ENCODE data around the gene PAM.
"Not testable (repeated sequence)": the region's sequence is repeated elsewhere in the genome, so short reads cannot be mapped to it uniquely, and the experiment has no call there.

The PAM gene

DNA sequence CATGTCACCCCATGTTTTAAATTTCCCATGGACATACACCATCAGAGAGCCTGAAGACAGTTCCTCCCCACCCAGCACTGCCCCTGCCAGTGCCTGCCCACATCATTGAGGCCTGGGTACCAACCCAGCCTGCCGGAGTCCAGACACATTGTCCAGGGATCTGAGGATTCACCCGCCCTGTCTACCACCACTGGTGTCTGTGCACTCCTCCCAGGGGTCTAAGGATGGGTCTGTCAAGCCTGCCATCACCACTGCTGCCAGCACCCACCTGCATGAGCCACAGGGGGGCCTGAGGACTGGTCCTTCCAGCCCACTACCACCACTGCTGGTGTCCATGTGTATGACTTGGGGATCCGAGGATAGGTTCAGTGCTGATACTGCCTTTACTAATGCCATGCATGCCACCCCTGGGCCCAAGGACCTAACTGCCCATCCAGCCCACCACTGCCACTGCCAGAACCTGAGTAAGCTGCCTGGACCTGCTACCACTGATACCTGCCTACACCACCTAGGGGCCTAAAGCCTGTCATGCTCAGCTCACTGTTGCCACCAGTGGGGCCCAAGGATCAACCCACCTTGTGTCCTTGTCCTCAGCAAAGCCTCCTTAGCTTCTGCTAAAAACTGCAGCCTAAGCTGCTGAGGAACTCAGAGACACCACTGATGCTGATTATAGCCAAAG is 227.0 kb downstream of the PAM start:
- DNase-seq (ENCODE audit: low read depth in 1 of 2, low spot score in 1 of 2): no peak

DNA sequence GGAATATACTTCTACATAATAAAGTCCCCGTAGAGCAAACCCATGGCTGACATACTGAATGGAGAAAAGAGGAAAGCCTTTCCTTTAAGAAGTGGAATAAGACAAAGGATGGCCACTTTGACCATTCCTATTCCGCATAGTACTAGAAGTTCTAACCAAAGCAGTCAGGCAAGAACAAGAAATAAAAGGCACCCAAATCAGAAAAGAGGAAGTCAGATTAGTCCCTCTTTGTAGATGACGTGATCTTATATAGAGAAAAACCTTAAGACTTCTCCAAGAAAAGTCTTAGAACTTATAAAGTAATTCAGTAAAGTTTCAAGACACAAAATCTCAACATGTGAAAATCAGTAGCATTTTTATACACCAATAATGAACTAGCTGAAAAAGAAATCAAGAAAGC is 231.0 kb downstream of the PAM start:
- DNase-seq (ENCODE audit: low read depth in 1 of 2, low spot score in 1 of 2): no peak

DNA sequence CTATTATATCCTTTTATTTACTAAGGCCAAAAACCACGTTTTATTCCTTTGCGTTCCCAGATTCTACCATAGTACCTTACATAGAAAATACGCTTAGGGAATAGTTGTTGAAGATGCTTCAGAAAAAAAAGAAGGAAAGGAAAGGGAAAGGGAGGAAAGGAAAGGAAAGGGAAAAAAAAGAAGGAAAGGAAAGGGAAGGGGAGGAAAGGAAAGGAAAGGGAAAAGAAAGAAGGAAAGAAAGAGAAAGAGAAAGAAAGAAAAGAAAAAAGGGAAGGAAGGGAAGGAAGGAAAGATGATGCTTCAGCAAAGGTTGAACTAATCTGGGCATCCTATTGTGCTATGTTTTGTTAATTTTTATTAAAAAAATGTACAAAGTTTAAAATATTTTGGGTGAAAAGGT is 233.4 kb downstream of the PAM start:
- DNase-seq (ENCODE audit: low read depth in 1 of 2, low spot score in 1 of 2): no peak

DNA sequence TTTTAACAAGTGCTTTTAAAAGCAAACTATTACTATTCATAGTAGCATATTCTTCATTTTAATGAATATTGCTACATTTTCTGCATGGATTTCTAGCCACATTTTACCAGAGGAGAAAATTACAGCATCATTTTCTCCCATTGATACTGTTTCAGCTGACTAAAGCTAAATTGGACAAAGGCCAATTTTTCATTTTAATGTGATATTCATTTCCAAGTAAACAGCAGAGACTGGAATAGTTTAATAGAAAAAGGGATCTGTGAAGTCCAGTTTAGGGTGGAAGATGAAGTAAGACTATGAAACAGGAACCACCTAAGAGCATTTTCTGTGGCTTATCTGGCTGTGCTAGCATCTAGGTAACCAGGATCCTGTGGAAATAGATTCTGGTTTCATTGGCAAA is 236.7 kb downstream of the PAM start:
- no peak for DNase-seq (ENCODE audit: low read depth in 1 of 2, low spot score in 1 of 2)

DNA sequence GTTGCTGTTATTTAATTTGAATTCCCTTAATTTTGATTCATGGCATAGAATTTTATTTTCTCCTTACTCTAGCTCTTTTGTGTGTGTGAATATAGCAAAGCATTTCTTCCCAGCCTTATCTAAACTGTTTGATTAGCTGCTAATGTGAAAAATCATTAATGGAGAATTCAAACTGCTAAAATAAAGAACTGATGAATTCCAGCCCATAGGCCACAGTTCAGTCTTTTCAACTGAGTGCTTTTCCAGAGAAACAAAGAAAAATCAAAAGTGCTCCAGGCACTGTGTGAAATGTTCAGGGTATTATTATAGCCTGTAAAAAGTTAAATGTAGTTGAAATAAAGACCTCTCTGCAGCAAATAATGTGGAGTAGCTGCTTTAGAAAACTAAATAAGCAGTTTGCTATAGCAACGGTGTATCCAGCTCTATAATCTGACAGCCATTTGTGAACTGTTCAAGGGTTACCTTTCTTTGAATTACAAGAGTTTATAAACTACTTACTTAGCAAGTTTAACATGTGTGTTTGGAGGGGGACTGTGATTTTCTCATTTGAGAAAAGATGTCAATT is 241.0 kb downstream of the PAM start:
- no peak for DNase-seq (ENCODE audit: low read depth in 1 of 2, low spot score in 1 of 2)

DNA sequence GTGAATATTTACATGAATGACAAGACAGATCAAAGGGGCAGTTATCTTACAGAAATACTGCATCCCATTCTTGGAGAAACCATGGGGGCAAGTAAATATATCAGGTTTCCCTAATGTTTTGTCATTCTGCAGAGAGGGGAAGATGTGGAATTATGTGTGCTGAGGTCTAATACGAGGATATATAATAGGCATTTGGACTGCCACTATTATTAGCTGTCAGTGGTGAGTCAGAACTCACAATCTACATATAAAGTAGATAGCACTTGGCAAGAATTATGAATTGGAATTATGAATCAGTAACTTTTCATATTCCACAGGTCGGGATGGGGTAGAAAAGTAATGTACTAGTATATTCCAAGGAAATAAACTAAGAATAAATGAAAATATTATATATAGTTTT is 243.1 kb downstream of the PAM start:
- DNase-seq (ENCODE audit: low read depth in 1 of 2, low spot score in 1 of 2): no peak

DNA sequence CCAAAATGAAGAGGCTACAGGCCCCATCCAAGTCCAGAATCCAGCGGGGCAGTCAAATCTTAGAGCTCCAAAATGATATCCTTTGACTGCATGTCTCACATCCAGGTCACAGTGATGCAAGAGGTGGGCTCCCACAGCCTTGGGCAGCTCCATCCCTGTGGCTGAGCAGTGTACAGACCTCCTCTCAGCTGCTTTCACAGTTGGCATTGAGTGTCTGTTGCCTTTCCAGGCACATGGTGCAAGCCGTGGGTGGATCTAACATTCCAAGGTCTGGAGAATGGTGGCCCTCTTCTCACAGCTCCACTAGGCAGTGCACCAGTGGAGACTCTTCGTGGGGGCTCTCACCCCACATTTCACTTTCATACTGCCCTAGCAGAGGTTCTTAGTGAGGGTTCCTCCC is 244.1 kb downstream of the PAM start:
- DNase-seq (ENCODE audit: low read depth in 1 of 2, low spot score in 1 of 2): no peak

DNA sequence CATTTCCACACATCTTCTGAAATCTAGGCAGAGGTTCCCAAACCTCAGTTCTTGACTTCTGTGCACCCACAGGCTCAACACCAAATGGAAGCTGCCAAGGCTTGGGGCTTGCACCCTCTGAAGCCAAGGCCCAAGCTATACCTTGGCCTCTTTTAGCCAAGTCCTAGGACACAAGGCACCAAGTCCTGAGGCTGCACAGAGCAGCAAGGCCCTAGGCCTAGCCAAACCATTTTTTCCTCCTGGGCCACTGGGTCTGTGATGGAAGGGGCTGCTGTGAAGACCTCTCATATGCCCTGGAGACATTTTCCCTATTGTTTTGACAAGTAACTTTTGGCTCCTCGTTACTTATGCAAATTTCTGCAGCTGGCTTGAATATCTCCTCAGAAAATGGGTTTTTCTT is 244.5 kb downstream of the PAM start:
- not testable (repeated sequence) for DNase-seq (ENCODE audit: low read depth in 1 of 2, low spot score in 1 of 2)

DNA sequence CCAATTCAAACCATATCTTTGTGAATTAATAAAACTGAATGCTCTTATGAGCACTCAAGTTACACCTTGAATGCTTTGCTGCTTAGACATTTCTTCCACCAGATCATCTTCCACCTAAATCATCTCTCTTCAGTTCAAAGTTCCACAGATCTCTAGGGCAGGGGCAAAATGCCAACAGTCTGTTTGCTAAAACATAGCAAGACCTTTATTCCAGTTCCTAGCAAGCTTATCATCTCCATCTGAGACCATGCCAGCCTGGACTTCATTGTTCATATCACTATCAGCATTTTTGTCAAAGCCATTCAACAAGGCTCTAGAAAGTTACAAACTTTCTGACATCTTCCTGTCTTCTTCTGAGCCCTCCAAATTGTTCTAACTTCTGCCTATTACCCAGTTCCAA is 245.0 kb downstream of the PAM start:
- no peak for DNase-seq (ENCODE audit: low read depth in 1 of 2, low spot score in 1 of 2)

DNA sequence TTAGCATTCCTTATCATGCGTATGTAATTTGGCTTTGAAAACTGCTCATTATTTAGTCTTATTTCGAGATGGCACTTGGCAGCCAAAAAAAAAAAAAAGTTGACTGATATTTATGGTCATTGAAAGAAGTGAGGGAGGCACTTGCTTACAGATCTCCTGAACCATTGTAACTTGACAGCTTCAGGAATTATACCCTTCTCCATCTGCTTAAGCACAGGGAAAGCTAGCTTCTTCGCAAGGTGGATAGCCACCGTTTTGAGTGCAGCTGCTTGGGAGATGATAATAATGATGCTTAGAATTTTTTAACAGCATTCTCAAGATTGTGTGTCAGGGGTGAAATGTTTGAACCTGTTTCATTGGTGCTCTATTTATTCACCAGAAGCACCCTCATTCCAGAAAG is 248.8 kb downstream of the PAM start:
- DNase-seq (ENCODE audit: low read depth in 1 of 2, low spot score in 1 of 2): no peak

DNA sequence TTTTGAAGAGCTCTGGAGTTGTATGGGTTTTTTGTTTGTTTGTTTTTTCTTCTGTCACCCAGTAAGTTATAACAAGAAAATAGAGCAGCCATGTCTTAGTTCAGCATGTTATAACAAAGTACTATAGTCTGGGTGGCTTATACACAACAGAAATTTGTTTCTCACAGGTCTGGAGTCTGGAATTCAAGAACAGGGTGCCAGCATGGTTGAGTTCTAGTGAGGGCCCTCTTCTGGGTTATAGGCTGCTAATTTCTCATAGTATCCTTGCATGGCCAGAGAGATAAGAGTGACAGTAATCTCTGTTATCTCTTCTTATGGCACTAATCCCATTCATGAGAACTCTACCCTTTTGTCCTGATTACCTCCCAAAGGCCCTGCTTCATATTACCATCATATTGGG is 250.2 kb downstream of the PAM start:
- DNase-seq (ENCODE audit: low read depth in 1 of 2, low spot score in 1 of 2): no peak

DNA sequence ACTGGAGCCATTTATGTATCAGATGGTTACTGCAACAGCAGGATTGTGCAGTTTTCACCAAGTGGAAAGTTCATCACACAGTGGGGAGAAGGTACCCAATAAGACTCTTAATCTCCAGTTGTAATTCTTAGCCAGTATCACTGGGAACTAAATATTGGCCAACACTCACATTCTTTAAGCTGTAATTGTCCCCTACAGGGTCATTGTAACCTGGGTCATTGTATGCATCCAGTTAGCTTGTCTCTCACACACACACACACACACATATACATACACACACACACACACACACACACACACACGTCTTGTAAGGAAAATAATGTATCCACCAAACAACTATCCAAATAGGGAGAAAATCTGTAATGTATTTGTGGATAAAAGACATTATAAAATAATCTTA is 251.8 kb downstream of the PAM start:
- no peak for DNase-seq (ENCODE audit: low read depth in 1 of 2, low spot score in 1 of 2)

DNA sequence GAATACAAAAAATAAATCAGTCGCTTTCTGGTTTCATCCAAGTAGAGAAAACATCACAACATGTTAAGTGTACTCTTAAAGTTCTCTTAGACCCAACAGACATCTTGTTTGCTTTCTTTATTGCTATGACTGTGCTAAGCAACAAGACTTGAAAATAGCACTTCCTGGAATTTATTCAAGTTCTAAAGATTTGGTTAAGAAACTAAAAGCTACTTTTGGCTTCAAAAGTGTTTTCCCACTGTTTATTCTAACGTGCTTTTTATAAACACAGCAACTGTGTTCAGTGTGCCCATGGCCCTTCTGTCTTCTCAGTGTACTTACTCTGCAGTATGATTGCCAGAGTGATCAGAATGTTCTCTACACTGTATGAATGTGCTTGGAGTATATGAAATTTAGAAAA is 255.1 kb downstream of the PAM start:
- no peak for DNase-seq (ENCODE audit: low read depth in 1 of 2, low spot score in 1 of 2)

DNA sequence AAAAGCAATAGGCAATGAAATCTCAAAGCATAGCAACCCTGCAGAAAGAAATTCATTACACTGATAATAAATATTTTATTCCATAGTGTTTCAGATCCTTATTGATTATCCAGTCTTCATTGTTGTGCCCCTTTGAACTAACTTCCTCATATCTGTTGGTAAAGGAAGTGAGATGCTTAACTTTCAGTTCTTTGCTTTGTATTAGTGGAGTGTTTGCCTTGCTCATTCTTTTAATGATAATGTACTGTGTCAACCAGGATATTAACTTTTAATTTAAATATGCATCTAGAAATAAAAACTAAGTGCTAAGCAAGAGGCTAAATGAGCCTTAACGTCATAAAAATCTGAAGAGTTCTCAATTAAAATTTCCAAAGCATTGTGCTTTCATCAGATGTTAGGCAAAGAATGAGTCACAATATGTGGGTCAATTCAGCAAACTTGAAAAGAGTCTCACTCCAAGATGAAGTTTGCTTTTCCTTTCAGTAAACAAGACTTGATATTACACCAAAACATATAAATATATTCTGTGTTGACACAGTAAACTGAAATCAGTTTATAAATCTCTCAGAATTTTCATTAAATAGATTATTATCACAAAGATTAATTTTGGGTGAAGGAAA is 258.9 kb downstream of the PAM start:
- no peak for DNase-seq (ENCODE audit: low read depth in 1 of 2, low spot score in 1 of 2)

DNA sequence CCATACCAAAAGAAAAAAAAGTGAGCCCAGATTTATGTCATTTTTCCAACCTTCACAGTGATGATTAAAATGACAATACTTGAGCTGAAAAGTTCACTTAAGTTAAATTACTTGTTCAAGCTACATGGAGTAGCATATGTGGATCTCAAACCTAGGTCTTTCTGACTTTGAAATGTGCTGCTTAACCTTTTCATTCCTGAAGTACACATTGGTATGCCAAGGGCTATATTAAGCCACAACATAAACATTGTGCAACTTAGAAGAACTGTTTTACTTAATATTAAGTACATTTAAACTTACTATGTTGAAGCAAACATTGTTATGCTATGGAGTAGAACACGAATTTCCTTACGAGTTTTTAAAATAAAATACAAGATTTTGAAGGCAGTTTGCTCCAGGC is 259.9 kb downstream of the PAM start:
- DNase-seq (ENCODE audit: low read depth in 1 of 2, low spot score in 1 of 2): no peak

DNA sequence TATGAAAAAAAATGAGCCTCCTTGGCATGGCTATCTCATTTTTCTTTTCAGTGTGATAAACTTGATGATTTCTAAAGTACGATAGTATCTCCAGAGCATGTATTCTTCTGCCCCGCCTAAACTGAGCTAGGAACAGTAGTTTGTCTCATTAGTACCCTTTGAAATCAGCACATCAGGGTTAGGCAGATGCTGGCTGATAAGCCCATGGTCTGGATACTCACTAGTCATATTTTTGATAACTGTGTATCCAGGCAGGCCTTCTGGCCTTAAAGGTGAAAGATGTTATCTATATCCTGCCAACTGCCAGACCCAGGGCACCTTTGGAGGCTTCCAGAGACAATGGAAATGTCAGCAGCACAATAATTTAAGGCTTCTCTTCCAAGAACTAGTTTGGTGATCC is 261.1 kb downstream of the PAM start:
- no peak for DNase-seq (ENCODE audit: low read depth in 1 of 2, low spot score in 1 of 2)

DNA sequence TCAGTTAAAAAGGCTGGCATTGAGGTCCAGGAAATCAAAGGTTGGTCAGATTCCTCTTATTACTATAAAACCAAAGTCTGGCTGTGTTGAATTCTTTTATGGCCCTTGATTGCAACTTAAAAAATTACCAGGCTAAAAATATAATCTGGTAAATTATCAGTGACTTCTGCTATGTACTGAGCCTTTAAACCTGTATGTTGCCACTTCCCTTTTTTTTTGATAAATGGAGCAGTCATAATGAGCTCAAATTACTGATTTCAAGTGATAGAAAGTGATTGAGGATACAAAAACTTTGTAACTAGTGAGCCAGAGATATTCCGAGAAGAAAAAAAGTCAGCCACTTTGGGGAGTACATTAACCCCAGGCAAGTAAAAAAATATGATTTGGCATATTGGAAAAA is 264.7 kb downstream of the PAM start:
- DNase-seq (ENCODE audit: low read depth in 1 of 2, low spot score in 1 of 2): no peak

DNA sequence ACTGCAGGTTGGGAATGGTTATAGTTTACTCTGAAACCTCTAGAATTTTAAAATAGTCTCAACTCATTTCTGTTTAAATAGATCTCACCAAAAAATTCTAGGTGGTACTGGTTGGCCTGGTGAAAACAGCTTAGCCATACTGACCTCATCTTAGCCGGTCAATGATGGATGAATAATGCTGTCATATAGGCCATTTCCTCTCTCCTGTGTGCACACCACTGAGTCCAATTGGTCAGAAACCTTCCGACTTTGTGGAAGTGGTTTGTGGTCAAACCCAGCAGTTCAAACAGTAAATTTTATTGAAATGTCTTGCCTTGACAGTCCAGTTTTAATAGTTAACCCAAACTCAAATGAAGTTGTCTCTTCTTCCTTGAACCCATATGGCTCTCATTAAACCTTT is 266.2 kb downstream of the PAM start:
- no peak for DNase-seq (ENCODE audit: low read depth in 1 of 2, low spot score in 1 of 2)

DNA sequence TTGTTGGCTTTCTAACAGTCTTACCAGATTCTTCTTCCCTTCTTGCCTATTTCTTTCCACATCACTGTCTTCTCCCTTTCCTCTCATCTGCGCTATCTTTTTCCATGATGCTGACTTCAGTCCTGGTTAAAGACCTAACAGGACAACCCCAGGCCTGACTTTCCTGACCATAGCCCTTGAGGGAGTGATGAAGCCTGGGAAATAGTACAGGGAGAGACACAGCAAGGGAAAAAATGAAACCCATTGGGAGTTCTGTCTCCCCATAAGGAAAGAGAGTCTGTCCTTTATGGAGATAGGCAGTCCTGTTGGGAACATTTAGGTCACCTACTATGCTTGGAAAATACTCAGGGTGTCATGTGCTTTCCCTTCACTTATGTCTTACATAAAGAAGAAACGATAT is 272.2 kb downstream of the PAM start:
- no peak for DNase-seq (ENCODE audit: low read depth in 1 of 2, low spot score in 1 of 2)

DNA sequence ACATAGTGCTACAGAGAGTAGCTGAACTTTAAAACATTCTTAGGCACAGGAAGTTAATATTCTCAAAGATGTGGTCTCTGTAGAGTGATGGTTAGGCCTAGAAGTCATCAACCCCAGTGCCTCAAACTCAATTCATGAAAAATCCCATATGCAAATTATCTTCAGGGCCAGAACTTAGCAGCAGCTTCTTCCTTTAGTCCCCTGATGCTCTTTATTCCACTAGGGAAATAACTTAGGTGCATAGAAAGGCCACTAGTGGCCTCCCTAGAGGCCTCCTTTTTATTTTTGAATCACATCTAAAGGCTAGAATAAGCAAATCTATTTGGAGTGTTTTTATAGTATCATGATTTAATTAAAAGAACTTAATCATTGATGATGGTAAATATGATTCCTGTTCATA is 276.5 kb downstream of the PAM start:
- no peak for DNase-seq (ENCODE audit: low read depth in 1 of 2, low spot score in 1 of 2)

DNA sequence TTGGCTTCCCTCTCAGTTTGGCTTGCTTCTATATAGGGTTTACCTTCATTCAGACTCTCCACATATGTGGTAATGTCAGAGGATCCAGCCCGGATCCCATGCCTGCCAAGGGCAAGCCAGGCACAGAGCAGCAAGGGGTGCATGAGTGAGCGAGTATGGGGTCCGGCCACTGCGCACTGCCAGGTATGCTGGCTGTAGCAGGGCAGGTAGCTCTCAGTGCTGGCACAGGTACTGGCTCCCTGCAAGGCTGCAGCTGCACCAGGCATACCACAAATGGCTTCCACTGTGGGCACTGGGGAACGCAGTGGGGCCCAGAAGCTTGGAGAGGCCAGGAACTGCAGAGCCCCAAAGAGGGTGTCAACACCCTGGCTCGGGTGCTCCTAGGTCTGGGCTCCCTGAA is 278.6 kb downstream of the PAM start:
- DNase-seq (ENCODE audit: low read depth in 1 of 2, low spot score in 1 of 2): no peak

DNA sequence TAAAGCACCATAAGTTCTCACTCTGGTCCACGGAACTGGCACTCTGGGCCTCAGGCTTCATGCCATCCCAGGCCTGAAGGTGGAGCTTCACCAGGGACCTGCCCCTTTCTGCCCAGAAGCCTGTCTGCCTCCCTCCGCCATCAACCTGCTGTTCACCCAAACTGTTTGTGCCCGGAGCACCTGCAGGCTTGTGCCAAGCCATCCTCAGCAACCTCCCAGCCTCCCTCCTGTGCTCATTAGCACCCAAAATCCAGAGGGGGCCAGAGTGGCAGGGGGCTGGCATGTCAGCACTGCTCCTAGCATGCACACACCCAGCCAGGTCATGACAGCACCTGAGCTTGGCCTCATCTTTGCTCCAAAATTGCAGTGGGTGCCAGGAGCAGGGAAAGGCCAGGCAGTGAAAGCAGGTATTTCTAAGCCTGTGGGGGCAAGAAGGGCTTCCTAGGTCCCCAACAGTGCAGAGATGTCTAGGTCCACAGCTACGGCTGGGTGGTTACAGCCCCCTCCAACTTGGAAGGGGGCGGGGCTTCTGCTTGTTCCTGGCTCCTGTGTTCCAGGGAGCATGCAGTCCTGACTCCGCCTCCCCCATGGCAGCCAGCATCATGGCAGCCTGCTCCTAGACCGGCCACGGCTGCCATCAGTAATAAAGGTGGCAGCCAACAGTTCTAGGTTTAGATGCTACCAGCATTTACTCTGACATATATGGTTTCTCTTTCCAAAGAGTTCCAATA is 279.7 kb downstream of the PAM start:
- DNase-seq (ENCODE audit: low read depth in 1 of 2, low spot score in 1 of 2): no peak

All from activated T-helper 1 cell treated with anti-CD3 and anti-CD28 coated beads, Interleukin-2, amount 50 U/mL, for 16 hours (primary cell).